Measurements from ENCODE around the gene EIF4E2. TPM values are rescaled to one million over a fixed set of nuclear protein-coding genes. Genes with fewer than 3 reads are reported as not detected.

The EIF4E2 gene
- total RNA-seq, 2 experiments from 2014 or later, result 69.5 to 71.8 TPM

GRCh38 chr2:232534940-232535651, 15.4 kb upstream of the EIF4E2 start:
- ChIA-PET POLR2A (no interaction called here), CTCF (no interaction called here)

- ChIA-PET POLR2A (no interaction called here), CTCF (no interaction called here)
These were observed 14.5 kb upstream of the EIF4E2 start for GRCh38 chr2:232535761-232536530.

GRCh38 chr2:232537079-232537478, 13.4 kb upstream of the EIF4E2 start:
- POLR2A ChIA-PET, result no interaction called here

GRCh38 chr2:232537499-232537898, 13.0 kb upstream of the EIF4E2 start:
- ChIA-PET POLR2A (no interaction called here), CTCF (interaction anchor here (0.5 kb wide), 1 partner anchor 21 kb away, joined by 3 read pairs; no protein-coding TSS in a partner anchor)

More at GRCh38 chr2:232537079-232537478, 13.4 kb upstream of the EIF4E2 start:
- CTCF ChIA-PET, result interaction anchor here (0.5 kb wide), 1 partner anchor 21 kb away, joined by 3 read pairs; no protein-coding TSS in a partner anchor

GRCh38 chr2:232538671-232539070, 11.8 kb upstream of the EIF4E2 start:
- CTCF ChIA-PET, result interaction anchor here (0.7 kb wide), 1 partner anchor 302 kb away, joined by 4 read pairs; no protein-coding TSS in a partner anchor

GRCh38 chr2:232539298-232540231, 10.9 kb upstream of the EIF4E2 start, which contains the start of gene CHRNG:
Gene CHRNG, plus strand, starts transcription at chr2:232539692. Its CDS starts 56 bp downstream, at chr2:232539748.
- ChIA-PET CTCF (no interaction called here), POLR2A (no interaction called here)

More at GRCh38 chr2:232538671-232539070, 11.8 kb upstream of the EIF4E2 start:
- POLR2A ChIA-PET, result no interaction called here

- POLR2A ChIA-PET, result no interaction called here
- CTCF ChIA-PET, result no interaction called here
These were observed 9.9 kb upstream of the EIF4E2 start for GRCh38 chr2:232540441-232541041.

GRCh38 chr2:232541195-232541960, 9.1 kb upstream of the EIF4E2 start:
- ChIA-PET CTCF (no interaction called here), POLR2A (no interaction called here)

- ChIA-PET CTCF (no interaction called here), POLR2A (interaction anchor here (0.5 kb wide), 1 partner anchor 758 kb away, joined by 3 read pairs; no protein-coding TSS in a partner anchor)
These were observed 8.4 kb upstream of the EIF4E2 start for GRCh38 chr2:232541961-232542714.

GRCh38 chr2:232542715-232543467, 7.6 kb upstream of the EIF4E2 start:
- ChIA-PET CTCF (no interaction called here), POLR2A (no interaction called here)

- ChIA-PET CTCF (no interaction called here), POLR2A (no interaction called here)
These were observed 7.0 kb upstream of the EIF4E2 start for GRCh38 chr2:232543491-232543890.

GRCh38 chr2:232543928-232544631, 6.4 kb upstream of the EIF4E2 start:
- CTCF ChIA-PET, result no interaction called here
- POLR2A ChIA-PET, result interaction anchor here (0.5 kb wide), 1 partner anchor 1903 kb away, joined by 3 read pairs; no protein-coding TSS in a partner anchor

GRCh38 chr2:232544674-232545073, 5.8 kb upstream of the EIF4E2 start:
- POLR2A ChIA-PET, result interaction anchor here (0.5 kb wide), 1 partner anchor 1902 kb away, joined by 3 read pairs; no protein-coding TSS in a partner anchor
- CTCF ChIA-PET, result interaction anchor here (0.7 kb wide), 1 partner anchor 18 kb away, joined by 4 read pairs; no protein-coding TSS in a partner anchor

- ChIA-PET POLR2A (no interaction called here), CTCF (interaction anchor here (0.7 to 1.2 kb wide), 2 partner anchors 16 to 24 kb away, joined by 3 to 4 read pairs; no protein-coding TSS in a partner anchor)
These were observed 4.7 kb upstream of the EIF4E2 start for GRCh38 chr2:232545511-232546375.

- POLR2A ChIA-PET, result no interaction called here
- CTCF ChIA-PET, result no interaction called here
These were observed 2.5 kb upstream of the EIF4E2 start for GRCh38 chr2:232547991-232548390.
